B cell (primary cell): ENCODE data around the gene SETD1A.

Source experiments
- EZH2 ChIP-seq: IDR thresholded peaks from 2 replicates; pipeline ENCODE4 v1.6.1; 2012; ENCODE audit warnings: borderline replicate concordance, low read depth, mild to moderate bottlenecking, moderate library complexity, low read length; ENCODE audit not compliant: insufficient read depth, poor library complexity, severe bottlenecking
- TF ChIP-seq, protein P1 (sequence below): fragments of 200-600 bp; IDR thresholded peaks from one replicate; pipeline ENCODE4 v1.8.0; 2022; ENCODE audit warnings: antibody characterized with exemption, mild to moderate bottlenecking

- TF ChIP-seq EZH2: no peak
- TF ChIP-seq, protein P1, sequence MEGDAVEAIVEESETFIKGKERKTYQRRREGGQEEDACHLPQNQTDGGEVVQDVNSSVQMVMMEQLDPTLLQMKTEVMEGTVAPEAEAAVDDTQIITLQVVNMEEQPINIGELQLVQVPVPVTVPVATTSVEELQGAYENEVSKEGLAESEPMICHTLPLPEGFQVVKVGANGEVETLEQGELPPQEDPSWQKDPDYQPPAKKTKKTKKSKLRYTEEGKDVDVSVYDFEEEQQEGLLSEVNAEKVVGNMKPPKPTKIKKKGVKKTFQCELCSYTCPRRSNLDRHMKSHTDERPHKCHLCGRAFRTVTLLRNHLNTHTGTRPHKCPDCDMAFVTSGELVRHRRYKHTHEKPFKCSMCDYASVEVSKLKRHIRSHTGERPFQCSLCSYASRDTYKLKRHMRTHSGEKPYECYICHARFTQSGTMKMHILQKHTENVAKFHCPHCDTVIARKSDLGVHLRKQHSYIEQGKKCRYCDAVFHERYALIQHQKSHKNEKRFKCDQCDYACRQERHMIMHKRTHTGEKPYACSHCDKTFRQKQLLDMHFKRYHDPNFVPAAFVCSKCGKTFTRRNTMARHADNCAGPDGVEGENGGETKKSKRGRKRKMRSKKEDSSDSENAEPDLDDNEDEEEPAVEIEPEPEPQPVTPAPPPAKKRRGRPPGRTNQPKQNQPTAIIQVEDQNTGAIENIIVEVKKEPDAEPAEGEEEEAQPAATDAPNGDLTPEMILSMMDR: no peak
These were observed 10.1 kb upstream of the SETD1A start for GRCh38 chr16:30947541-30947858.
